Heart left ventricle (tissue), 16 donors: ENCODE measurements around the gene GTF2IRD1. TPM values are rescaled to one million over a fixed set of nuclear protein-coding genes. Genes with fewer than 3 reads are reported as not detected.
"Not testable (repeated sequence)": the region's sequence is repeated elsewhere in the genome, so short reads cannot be mapped to it uniquely, and the experiment has no call there.

Experiments used
- ATAC-seq, 4 donors: fragments of 200-7000 bp; cut with Tn5 transposase; one replicate each; pipeline ENCODE4 v1.9.1; 2020 to 2022; ENCODE audit warnings: moderate library complexity in 4 of 4, mild to moderate bottlenecking in 3 of 4, moderate number of reproducible peaks in 1 of 4
- DNase-seq, 5 donors: peaks; one replicate each; pipeline ENCODE4 v3.0.0-alpha.2; 2020
- H3K27ac ChIP-seq, 12 donors: fragments of 200-600 bp; sonication (generic) in 4 of 12; one replicate each; pipeline versions ENCODE4 v1.5.0 to v1.8.0; 2016 to 2022; ENCODE audit warnings: mild to moderate bottlenecking in 2 of 12
- H3K27me3 ChIP-seq, 9 donors: fragments of 200-600 bp; sonication (generic) in 2 of 9; one replicate each; pipeline versions ENCODE4 v1.5.1 to v1.8.0; 2016 to 2022; ENCODE audit warnings: mild to moderate bottlenecking in 3 of 9
- H3K36me3 ChIP-seq, 9 donors: fragments of 200-600 bp; sonication (generic) in 2 of 9; one replicate each; pipeline versions ENCODE4 v1.5.0 to v1.8.0; 2018 to 2022; ENCODE audit warnings: mild to moderate bottlenecking in 2 of 9
- H3K4me1 ChIP-seq, 12 donors: fragments of 200-600 bp; sonication (generic) in 4 of 12; one replicate each; pipeline versions ENCODE4 v1.5.0 to v1.8.0; 2016 to 2022; ENCODE audit warnings: mild to moderate bottlenecking in 3 of 12
- H3K4me3 ChIP-seq, 12 donors: fragments of 200-600 bp; sonication (generic) in 4 of 12; one replicate each; pipeline versions ENCODE4 v1.5.0 to v1.8.0; 2017 to 2022; ENCODE audit warnings: mild to moderate bottlenecking in 9 of 12, moderate library complexity in 4 of 12
- H3K9me3 ChIP-seq, 12 donors: fragments of 200-600 bp; sonication (generic) in 4 of 12; one replicate each; pipeline versions ENCODE4 v1.5.0 to v1.8.0; 2016 to 2022; ENCODE audit warnings: mild to moderate bottlenecking in 1 of 12
- POLR2A ChIP-seq, 2 donors: fragments of 450-650 bp; IDR thresholded peaks; one replicate each; pipeline ENCODE4 v1.6.1; 2017; ENCODE audit warnings: antibody characterized with exemption in 2 of 2, mild to moderate bottlenecking in 2 of 2, moderate library complexity in 2 of 2
- WGBS, 4 donors: extraction: QIAGEN DNeasy Blood & Tissue Kit in 2 of 4; methylation state at CpG; one replicate each; pipeline versions ENCODE4 v1.1.5 to v1.1.7; 2013 to 2018; 5-methylcytosine and 5-hydroxymethylcytosine counted together
- intact Hi-C, 10 donors: fragments of 100-400 bp; cut with DNase I; formaldehyde crosslinking; loops; one replicate each; pipeline versions ENCODE4 v1.11.1 to v1.14.2; 2022
- polyA plus RNA-seq, 2 donors: library from polyadenylated mRNA; stranded (reverse); fragments of 200-250 nt; gene quantifications; one replicate each; pipeline ENCODE4 v1.2.3, GENCODE V29; 2013
- total RNA-seq, 9 donors: library from RNA; depleted of rRNA in 2 of 9; stranded (reverse); fragments of >200 nt in 2 of 9; fragmentation: NEBNext Ultra II Directional in 3 of 9; extraction: Animal tissue kit (Norgen Biotek cat#: 25700) in 3 of 9; gene quantifications; one replicate each; pipeline versions ENCODE4 v1.1.0 to v1.2.4, GENCODE V29; 2016 to 2023
- TF ChIP-seq, protein P1 (sequence below), 12 donors: fragments of 200-600 bp; sonication (generic) in 4 of 12; IDR thresholded peaks; one replicate each; pipeline versions ENCODE4 v1.5.0 to v1.8.0; 2018 to 2022; ENCODE audit warnings: antibody characterized with exemption in 12 of 12, mild to moderate bottlenecking in 5 of 12
- donor health status: ischemic (EF 13 %, LVEDD 7.1; RV severe dilation, severe dysfunction).
- donor health status: healthy with polysubstance abuse.
- donor health status: DM: no; HTN: yes; CAD: no.
- donor health status: DM: no; HTN: no; CAD: no.
- donor health status: ischemic (EF 25% LVEDD 6.9; RV normal size, moderate dysfunction).
- donor health status: ischemic (EF 25% LVEDD 5.7; RV mildly dilated, moderate dysfunction).
- donor health status: healthy.
- donor health status: DM: yes; HTN: yes; CAD: no.
- donor health status: ischemic (EF 35%, LVEDD 5.7; RV mildly dilated, moderate dysfunction).
- donor health status: nonischemic (EF 11% LVEDD 7.7; RV severe dilation, severe dysfunction).
- donor health status: DM: yes; HTN: yes; CAD: no.
- donor health status: PGD.
- donor health status: ischemic (EF 29% LVEDD 5.4; RV normal size, mild dysfunction).
- donor health status: nonischemic (EF 23%, LVEDD 6.1; RV moderate dilation, normal function).

GTF2IRD1 gene
- total and polyA plus RNA-seq, 11 donors = 10.0 to 40.4 (median 15.6) TPM

DNA sequence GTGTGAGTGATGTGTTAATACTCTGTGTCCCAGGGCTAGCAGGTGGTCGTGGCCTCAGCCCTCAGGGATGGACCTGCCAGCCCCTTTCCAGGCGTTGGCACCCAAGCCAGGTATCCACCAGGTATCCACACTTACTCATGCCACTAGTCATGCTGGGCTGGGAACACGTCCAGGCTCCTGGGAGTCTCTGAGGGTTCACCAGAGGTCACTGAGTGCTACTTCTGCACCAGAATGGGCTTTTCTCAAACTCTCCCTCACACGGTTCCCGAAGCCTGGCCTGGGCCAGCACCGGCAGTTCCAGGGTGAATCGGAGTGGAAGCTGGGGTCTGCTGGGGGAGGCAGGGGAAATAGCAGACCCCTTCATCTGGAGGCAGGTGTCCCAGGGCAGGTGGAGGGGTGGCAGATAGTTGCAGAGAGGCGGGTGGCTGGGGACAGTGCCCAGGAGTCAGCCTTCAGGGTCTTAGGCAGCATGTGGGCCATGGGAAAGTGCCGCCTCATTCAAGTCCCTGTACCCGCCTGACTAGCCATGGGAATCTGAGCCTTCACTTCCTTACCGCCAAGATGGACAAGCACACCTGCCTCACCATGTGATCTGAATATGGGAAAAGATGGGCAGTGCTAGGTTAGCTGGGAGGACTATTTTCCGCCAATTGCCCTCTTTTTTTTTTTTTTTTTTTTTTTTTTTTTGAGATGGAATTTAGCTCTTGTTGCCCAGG is 108.3 kb downstream of the GTF2IRD1 start:
- no peaks in the 10 kb centered on the region for H3K4me1 ChIP-seq
- intact Hi-C loops = loop anchor here in 3 of 10 donors (5.0 to 10.0 kb wide), 4 partner anchors 107 to 147 kb away; partner anchors contain the start of gene GTF2IRD1 (in 1 of the 3)
- DNase-seq (no peak), ATAC-seq (no peak)
- H3K9me3 ChIP-seq = no peaks in the 10 kb centered on the region
- WGBS, 4 donors = 75 to 84% (median 79%) methylated on average over 11 to 12 of the region's 12 CpGs
- H3K36me3 ChIP-seq = peaks cover 0 to 32% (median 16%) of the 10 kb centered on the region in 9 donors
- no peak for TF ChIP-seq POLR2A (IDR thresholded peaks at IDR 0.05)
- TF ChIP-seq, protein P1, sequence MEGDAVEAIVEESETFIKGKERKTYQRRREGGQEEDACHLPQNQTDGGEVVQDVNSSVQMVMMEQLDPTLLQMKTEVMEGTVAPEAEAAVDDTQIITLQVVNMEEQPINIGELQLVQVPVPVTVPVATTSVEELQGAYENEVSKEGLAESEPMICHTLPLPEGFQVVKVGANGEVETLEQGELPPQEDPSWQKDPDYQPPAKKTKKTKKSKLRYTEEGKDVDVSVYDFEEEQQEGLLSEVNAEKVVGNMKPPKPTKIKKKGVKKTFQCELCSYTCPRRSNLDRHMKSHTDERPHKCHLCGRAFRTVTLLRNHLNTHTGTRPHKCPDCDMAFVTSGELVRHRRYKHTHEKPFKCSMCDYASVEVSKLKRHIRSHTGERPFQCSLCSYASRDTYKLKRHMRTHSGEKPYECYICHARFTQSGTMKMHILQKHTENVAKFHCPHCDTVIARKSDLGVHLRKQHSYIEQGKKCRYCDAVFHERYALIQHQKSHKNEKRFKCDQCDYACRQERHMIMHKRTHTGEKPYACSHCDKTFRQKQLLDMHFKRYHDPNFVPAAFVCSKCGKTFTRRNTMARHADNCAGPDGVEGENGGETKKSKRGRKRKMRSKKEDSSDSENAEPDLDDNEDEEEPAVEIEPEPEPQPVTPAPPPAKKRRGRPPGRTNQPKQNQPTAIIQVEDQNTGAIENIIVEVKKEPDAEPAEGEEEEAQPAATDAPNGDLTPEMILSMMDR (IDR thresholded peaks at IDR 0.05) = no peak
- H3K27ac ChIP-seq = no peak overlapping the region
- no peak overlapping the region for H3K4me3 ChIP-seq
- no peaks in the 10 kb centered on the region for H3K27me3 ChIP-seq

DNA sequence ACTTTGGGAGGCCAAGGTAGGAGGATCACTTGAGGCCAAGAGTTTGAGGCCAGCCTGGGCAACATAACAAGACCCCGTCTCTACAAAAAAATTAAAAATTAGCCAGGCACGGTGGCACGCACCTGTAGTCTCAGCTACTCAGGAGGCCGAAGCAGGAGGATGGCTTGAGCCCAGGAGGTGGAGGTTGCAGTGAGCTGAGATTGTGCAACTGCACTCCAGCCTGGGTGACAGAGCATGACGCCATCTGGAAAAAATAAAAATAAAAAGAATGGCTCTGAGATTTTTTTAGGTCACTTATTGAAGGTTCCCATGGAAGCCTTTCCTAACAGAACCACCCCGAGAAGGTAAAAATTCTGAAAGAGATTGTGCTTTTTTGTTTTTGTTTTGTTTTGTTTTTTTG is 109.9 kb downstream of the GTF2IRD1 start:
- not testable (repeated sequence) for H3K9me3 ChIP-seq, H3K27ac ChIP-seq, H3K4me1 ChIP-seq, H3K4me3 ChIP-seq, ATAC-seq, DNase-seq, H3K27me3 ChIP-seq
- peaks cover 0 to 20% (median 7%) of the 10 kb centered on the region in 9 donors for H3K36me3 ChIP-seq
- 93 to 97% (median 96%) methylated on average over 6 of the region's 6 CpGs for WGBS, 4 donors
- intact Hi-C loops = loop anchor here in 3 of 10 donors (5.0 to 10.0 kb wide), 4 partner anchors 109 to 149 kb away; partner anchors contain the start of gene GTF2IRD1 (in 1 of the 3)

DNA sequence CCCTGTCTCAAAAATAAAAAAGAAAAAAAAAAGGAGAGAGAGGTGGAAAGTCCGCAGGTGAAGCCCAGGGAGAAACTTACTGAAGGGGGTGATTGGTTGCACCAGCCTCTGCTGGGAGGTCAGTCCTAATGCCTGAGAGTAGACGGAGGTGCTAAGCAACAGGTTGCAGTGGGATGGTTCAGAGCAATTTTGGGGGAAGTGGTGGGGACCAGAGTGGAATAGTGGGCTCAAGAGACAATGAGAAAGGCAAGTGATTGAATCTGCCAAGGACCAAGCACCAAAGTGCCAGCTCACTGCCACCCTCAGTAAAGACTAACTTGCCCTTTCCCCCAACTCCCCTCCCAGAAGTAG is 113.6 kb downstream of the GTF2IRD1 start:
- Histone ChIP-seq H3K36me3 (peaks cover 0 to 8% (median 0%) of the 10 kb centered on the region in 9 donors), H3K27me3 (no peaks in the 10 kb centered on the region), H3K4me1 (no peaks in the 10 kb centered on the region), H3K27ac (no peak overlapping the region), H3K4me3 (no peak overlapping the region), H3K9me3 (no peaks in the 10 kb centered on the region)
- no peak for ATAC-seq
- intact Hi-C loops = loop anchor here in 9 of 10 donors (2.0 to 10.0 kb wide), 9 partner anchors 112 to 155 kb away; partner anchors contain the start of gene GTF2IRD1 (in 3 of the 9)
- 88 to 96% (median 92%) methylated on average over 2 of the region's 2 CpGs for WGBS, 4 donors
- DNase-seq = no peak
- TF ChIP-seq, protein P1 (IDR thresholded peaks at IDR 0.05) = no peak
- no peak for TF ChIP-seq POLR2A (IDR thresholded peaks at IDR 0.05)

DNA sequence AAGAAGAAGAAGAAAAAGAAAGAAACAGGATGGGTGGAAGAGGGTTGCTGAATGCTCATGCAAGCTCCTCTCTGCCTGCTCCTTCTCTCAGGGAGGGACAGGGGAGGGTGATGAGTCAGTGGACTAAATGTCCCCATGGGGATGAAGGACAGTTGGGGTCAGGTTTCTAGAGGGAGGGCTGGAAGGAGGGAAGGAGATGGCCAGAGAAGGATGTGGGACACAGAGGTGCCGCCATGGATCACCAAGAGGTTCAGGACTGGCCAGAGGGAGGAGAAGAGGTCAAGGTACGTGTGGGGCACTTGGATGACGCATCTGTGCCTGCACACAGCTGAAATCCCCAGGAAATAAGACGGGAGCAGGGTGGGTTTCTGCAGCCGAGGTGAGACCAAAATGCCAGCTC is 115.0 kb downstream of the GTF2IRD1 start:
- Histone ChIP-seq H3K4me1 (peaks cover 0 to 6% (median 0%) of the 10 kb centered on the region in 12 donors), H3K27me3 (no peaks in the 10 kb centered on the region), H3K36me3 (peaks cover 0 to 5% (median 0%) of the 10 kb centered on the region in 9 donors), H3K9me3 (no peaks in the 10 kb centered on the region), H3K4me3 (no peak overlapping the region), H3K27ac (no peak overlapping the region)
- DNase-seq = no peak
- WGBS, 4 donors = 62 to 75% (median 72%) methylated on average over 5 of the region's 5 CpGs
- intact Hi-C loops = loop anchor here in 8 of 10 donors (5.0 to 10.0 kb wide), 7 partner anchors 114 to 156 kb away; partner anchors contain the start of gene GTF2IRD1 (in 3 of the 8)
- no peak for ATAC-seq
- no peak for TF ChIP-seq POLR2A (IDR thresholded peaks at IDR 0.05)
- TF ChIP-seq, protein P1 (IDR thresholded peaks at IDR 0.05) = no peak
